ENCODE data around the gene NSUN7. TPM values are rescaled to one million over a fixed set of nuclear protein-coding genes. Genes with fewer than 3 reads are reported as not detected.

Gene NSUN7, protein sequence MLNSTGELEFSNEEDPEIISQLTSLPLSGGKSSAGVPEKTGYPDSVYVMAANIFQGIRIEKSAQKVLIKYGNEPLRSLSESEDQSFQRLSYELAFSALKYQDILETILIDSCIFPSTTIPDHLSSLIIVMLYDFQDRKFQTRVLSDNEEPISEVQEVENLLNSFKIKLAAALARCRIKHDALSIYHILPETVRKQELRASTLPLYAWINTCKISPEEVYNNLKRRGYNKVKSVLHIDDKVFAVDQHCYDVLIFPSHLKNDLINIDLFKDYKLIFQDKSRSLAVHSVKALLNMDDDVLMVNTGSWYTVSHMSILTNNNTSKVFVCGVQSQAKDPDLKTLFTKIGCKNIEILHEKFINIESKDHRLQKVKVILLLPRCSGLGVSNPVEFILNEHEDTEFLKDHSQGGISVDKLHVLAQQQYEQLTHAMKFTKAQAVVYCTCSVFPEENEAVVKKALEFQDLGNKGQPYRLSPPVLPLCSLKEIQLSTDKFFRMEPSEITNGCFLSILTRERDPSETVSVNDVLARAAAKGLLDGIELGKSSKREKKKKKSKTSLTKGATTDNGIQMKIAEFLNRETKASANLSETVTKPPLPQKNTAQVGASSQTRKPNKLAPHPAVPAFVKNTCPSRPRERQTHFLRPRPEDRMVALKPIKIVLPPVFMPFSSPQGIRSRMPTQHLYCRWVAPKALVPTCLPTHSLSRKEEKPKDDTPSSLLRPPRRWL
- total RNA-seq = 0.11 TPM in 1 of 2 replicates, not detected in the other

GRCh38 chr4:40749717-40750460 lies at the start of gene NSUN7:
Gene NSUN7 (plus strand): TSS chr4:40749955. CDS start chr4:40750694, 739 bp downstream.

Small RNA genes lying within 50 kb of the gene (small RNA-seq; reads per million reads assigned to genes)
- gene RF00019 = not detected

Other genes with a start within 250 kb of the NSUN7 start
- 0.52 and 1.4 TPM in 2 replicates for gene RBM47, start 120.1 kb upstream of the NSUN7 start, total RNA-seq

Data from articular chondrocyte of knee joint (primary cell).